Measurements from ENCODE around the gene PDE7B.

PDE7B gene

GRCh38 chr6:135940616-135941167 lies 89.2 kb downstream of the PDE7B start:
- peaks cover 4% of the 10 kb centered on the region for H3K4me1 ChIP-seq (ENCODE audit: control insufficient read depth, insufficient read depth, low read length)
- TF ChIP-seq ZBTB49 (tag by site-specific recombination; IDR thresholded peaks at IDR 0.05; ENCODE audit: low read depth) (no peak), ZNF654 (tag by site-specific recombination; IDR thresholded peaks at IDR 0.05; ENCODE audit: low read depth) (no peak), MEIS1 (CRISPR knock-in tag; IDR thresholded peaks at IDR 0.05; ENCODE audit: borderline replicate concordance) (no peak), ZNF544 (tag by site-specific recombination; IDR thresholded peaks at IDR 0.05) (no peak), KLF8 (tag by site-specific recombination; IDR thresholded peaks at IDR 0.05) (no peak), MZF1 (tag by site-specific recombination; IDR thresholded peaks at IDR 0.05; ENCODE audit: borderline replicate concordance) (no peak), ZNF366 (tag by site-specific recombination; conservative IDR thresholded peaks at IDR 0.05) (no peak), ZNF48 (tag by site-specific recombination; IDR thresholded peaks at IDR 0.05) (no peak), ZNF791 (tag by site-specific recombination; IDR thresholded peaks at IDR 0.05) (no peak), ZBTB1 (tag by site-specific recombination; IDR thresholded peaks at IDR 0.05) (no peak), ZEB2 (tag by site-specific recombination; IDR thresholded peaks at IDR 0.05) (no peak), ZNF433 (tag by site-specific recombination; IDR thresholded peaks at IDR 0.05; ENCODE audit: low read depth) (no peak)
- no peaks in the 10 kb centered on the region for H3K9me3 ChIP-seq (ENCODE audit: control insufficient read depth, insufficient read depth, low read depth, low read length)
- CTCF ChIA-PET: interaction anchor here (0.9 to 1.4 kb wide), 4 partner anchors 9 to 286 kb away, joined by 3 to 5 read pairs (median 4); no protein-coding TSS in a partner anchor
- POLR2A ChIA-PET: no interaction called here
- H3K27ac ChIP-seq (ENCODE audit: extremely low read depth, low read depth, low read length): no peak overlapping the region
- no peaks in the 10 kb centered on the region for H3K36me3 ChIP-seq (ENCODE audit: control insufficient read depth in 2 of 2, insufficient read depth in 1 of 2, low read length in 2 of 2)
- H3K4me3 ChIP-seq (ENCODE audit: low read depth, low read length): no peak overlapping the region

GRCh38 chr6:135941275-135942025 lies 89.9 kb downstream of the PDE7B start:
- Histone ChIP-seq H3K9me3 (ENCODE audit: control insufficient read depth, insufficient read depth, low read depth, low read length) (no peaks in the 10 kb centered on the region), H3K36me3 (ENCODE audit: control insufficient read depth in 2 of 2, insufficient read depth in 1 of 2, low read length in 2 of 2) (no peaks in the 10 kb centered on the region), H3K4me3 (ENCODE audit: low read depth, low read length) (no peak overlapping the region), H3K27ac (ENCODE audit: extremely low read depth, low read depth, low read length) (no peak overlapping the region), H3K4me1 (ENCODE audit: control insufficient read depth, insufficient read depth, low read length) (no peaks in the 10 kb centered on the region; the same call in 1 of the 2 replicates)
- ChIA-PET POLR2A (no interaction called here), CTCF (interaction anchor here (0.9 to 1.4 kb wide), 6 partner anchors 8 to 406 kb away, joined by 3 to 6 read pairs (median 4); no protein-coding TSS in a partner anchor)
- TF ChIP-seq ZNF280D (tag by site-specific recombination; IDR thresholded peaks at IDR 0.05) (no peak), ZNF157 (tag by site-specific recombination; IDR thresholded peaks at IDR 0.05) (no peak), SP7 (tag by site-specific recombination; IDR thresholded peaks at IDR 0.05) (no peak), INSM2 (tag by site-specific recombination; IDR thresholded peaks at IDR 0.05) (no peak), ZNF692 (tag by site-specific recombination; IDR thresholded peaks at IDR 0.05) (no peak)

All from HEK293 (cell line).